ENCODE data around the gene TIPRL.

TIPRL gene

GRCh38 chr1:168167806-168168205 is 11.0 kb upstream of the TIPRL start:
- no peak for TF ChIP-seq REST (IDR thresholded peaks at IDR 0.05; ENCODE audit: insufficient read depth in 1 of 2, low read depth in 2 of 2, low read length in 2 of 2)
- no peak for TF ChIP-seq POLR2AphosphoS5 (IDR thresholded peaks at IDR 0.05; ENCODE audit: low read depth, low read length)
- TF ChIP-seq TAF1 (IDR thresholded peaks at IDR 0.05; ENCODE audit: borderline replicate concordance, insufficient read depth, low read length) = no peak
- TF ChIP-seq SIN3A (IDR thresholded peaks at IDR 0.05; ENCODE audit: borderline replicate concordance, insufficient read depth, low read length) = no peak
- no peak for TF ChIP-seq FOXP2 (optimal IDR thresholded peaks at IDR 0.05; ENCODE audit: borderline replicate concordance, extremely low read depth, extremely low read length, insufficient read depth)

- no peak for TF ChIP-seq SIN3A (IDR thresholded peaks at IDR 0.05; ENCODE audit: borderline replicate concordance, insufficient read depth, low read length)
- TF ChIP-seq TAF1 (IDR thresholded peaks at IDR 0.05; ENCODE audit: borderline replicate concordance, insufficient read depth, low read length) = no peak
- TF ChIP-seq REST (IDR thresholded peaks at IDR 0.05; ENCODE audit: insufficient read depth in 1 of 2, low read depth in 2 of 2, low read length in 2 of 2) = no peak
- no peak for TF ChIP-seq POLR2AphosphoS5 (IDR thresholded peaks at IDR 0.05; ENCODE audit: low read depth, low read length)
- no peak for TF ChIP-seq FOXP2 (optimal IDR thresholded peaks at IDR 0.05; ENCODE audit: borderline replicate concordance, extremely low read depth, extremely low read length, insufficient read depth)
Measured at GRCh38 chr1:168170564-168171508, 7.9 kb upstream of the TIPRL start.

GRCh38 chr1:168172250-168172915 is 6.4 kb upstream of the TIPRL start:
- no peak for TF ChIP-seq FOXP2 (optimal IDR thresholded peaks at IDR 0.05; ENCODE audit: borderline replicate concordance, extremely low read depth, extremely low read length, insufficient read depth)
- no peak for TF ChIP-seq SIN3A (IDR thresholded peaks at IDR 0.05; ENCODE audit: borderline replicate concordance, insufficient read depth, low read length)
- TF ChIP-seq TAF1 (IDR thresholded peaks at IDR 0.05; ENCODE audit: borderline replicate concordance, insufficient read depth, low read length) = no peak
- TF ChIP-seq REST (IDR thresholded peaks at IDR 0.05; ENCODE audit: insufficient read depth in 1 of 2, low read depth in 2 of 2, low read length in 2 of 2) = no peak
- TF ChIP-seq POLR2AphosphoS5 (IDR thresholded peaks at IDR 0.05; ENCODE audit: low read depth, low read length) = no peak

- 0 out of 4 replicates have a peak, but pooled peaks of 1 of the 2 experiments have one; percentile 0 for TF ChIP-seq REST (IDR thresholded peaks at IDR 0.05; ENCODE audit: insufficient read depth in 1 of 2, low read depth in 2 of 2, low read length in 2 of 2)
- no peak for TF ChIP-seq TAF1 (IDR thresholded peaks at IDR 0.05; ENCODE audit: borderline replicate concordance, insufficient read depth, low read length)
Measured at GRCh38 chr1:168178227-168178637, 530 bp upstream of the TIPRL start.
